Fibroblast of the aortic adventitia (primary cell): ENCODE results near the gene IL37. TPM values are rescaled to one million over a fixed set of nuclear protein-coding genes. Genes with fewer than 3 reads are reported as not detected.
A peak's percentile ranks its signal among the peaks of the same experiment; 100 is the strongest.
"Not testable (repeated sequence)": the region's sequence is repeated elsewhere in the genome, so short reads cannot be mapped to it uniquely, and the experiment has no call there.

ENCODE experiments used
- DNase-seq: peaks from one replicate; pipeline ENCODE4 v3.0.0-alpha.2; 2010; ENCODE audit warnings: low read depth
- H3K4me3 ChIP-seq: 2 replicates; pipeline ENCODE4 v1.5.1; 2011; ENCODE audit warnings: low read depth, mild to moderate bottlenecking, control low read depth, low read length, moderate library complexity
- total RNA-seq: library from RNA; depleted of rRNA; stranded (reverse); fragments of >200 nt; gene quantifications from 2 replicates; pipeline ENCODE4 v1.2.3, GENCODE V29; 2012; ENCODE audit warnings: low replicate concordance
- TF ChIP-seq, protein P1 (sequence below): IDR thresholded peaks from 2 replicates; pipeline ENCODE4 v1.5.1; 2011; ENCODE audit warnings: mild to moderate bottlenecking, low read length, control low read depth, inconsistent platforms; ENCODE audit not compliant: insufficient read depth

IL37 gene
- total RNA-seq, 1 donor: not detected

GRCh38 chr2:112927745-112928144 lies 16.8 kb downstream of the IL37 start:
- TF ChIP-seq, protein P1, sequence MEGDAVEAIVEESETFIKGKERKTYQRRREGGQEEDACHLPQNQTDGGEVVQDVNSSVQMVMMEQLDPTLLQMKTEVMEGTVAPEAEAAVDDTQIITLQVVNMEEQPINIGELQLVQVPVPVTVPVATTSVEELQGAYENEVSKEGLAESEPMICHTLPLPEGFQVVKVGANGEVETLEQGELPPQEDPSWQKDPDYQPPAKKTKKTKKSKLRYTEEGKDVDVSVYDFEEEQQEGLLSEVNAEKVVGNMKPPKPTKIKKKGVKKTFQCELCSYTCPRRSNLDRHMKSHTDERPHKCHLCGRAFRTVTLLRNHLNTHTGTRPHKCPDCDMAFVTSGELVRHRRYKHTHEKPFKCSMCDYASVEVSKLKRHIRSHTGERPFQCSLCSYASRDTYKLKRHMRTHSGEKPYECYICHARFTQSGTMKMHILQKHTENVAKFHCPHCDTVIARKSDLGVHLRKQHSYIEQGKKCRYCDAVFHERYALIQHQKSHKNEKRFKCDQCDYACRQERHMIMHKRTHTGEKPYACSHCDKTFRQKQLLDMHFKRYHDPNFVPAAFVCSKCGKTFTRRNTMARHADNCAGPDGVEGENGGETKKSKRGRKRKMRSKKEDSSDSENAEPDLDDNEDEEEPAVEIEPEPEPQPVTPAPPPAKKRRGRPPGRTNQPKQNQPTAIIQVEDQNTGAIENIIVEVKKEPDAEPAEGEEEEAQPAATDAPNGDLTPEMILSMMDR: no peak
- DNase-seq: peak; percentile 66
- H3K4me3 ChIP-seq: no peak overlapping the region

DNA sequence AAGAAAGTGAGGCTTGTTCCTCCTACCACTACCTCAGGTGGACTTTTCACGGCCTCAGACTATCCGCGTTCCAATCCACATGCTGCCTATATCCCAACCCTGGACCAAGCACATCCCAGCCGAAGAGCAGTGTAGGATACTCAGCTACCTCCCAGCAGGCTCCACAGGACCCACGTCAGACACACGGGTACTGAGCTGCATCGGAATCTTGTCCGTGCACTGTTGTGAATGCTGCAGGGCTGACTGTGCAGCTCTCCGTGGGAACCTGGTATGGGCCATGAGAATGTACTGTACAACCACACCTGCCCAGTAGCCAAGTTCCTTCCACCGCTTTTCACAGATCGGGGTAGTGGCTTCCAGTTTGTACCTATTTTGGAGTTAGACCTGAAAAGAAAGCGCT lies 22.3 kb downstream of the IL37 start:
- DNase-seq: no peak
- TF ChIP-seq, protein P1: no peak
- no peak overlapping the region for H3K4me3 ChIP-seq

- not testable (repeated sequence) for DNase-seq, H3K4me3 ChIP-seq
Observed at GRCh38 chr2:112934117-112934516, 23.2 kb downstream of the IL37 start.

DNA sequence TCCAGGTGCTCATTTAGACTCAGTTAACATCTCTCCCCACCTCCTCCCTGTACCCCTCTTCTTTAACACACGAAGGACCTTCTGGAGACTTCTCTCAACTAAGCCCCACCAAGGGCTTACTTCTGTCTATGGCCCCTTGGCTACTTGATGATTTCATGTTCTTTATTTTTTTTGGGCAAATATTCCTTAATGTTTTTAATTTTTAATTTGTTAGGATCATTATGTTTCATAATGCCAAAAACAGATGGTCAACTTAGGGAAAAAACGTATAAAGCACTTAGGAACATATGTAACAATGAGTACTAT lies 25.9 kb downstream of the IL37 start:
- TF ChIP-seq, protein P1: no peak
- DNase-seq: no peak
- H3K4me3 ChIP-seq: no peak overlapping the region

DNA sequence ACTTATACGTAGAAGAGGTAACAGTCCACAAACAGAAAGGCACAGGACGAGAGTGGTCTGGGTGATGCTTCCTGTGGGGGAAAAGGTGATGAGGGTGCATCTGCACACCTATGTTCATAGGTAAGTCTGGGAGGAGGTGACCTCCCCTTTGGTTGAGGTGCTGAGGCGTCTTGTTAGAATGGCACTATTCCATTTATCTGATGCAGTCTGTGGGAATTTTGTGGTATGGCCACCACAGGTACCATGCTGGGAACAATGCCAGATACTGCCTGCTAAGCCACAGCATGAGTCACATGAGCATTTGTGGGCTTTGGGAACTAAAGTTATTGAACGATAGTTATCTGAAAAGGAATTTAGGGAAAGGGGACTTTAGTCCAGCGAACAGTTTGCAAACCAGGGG lies 27.9 kb downstream of the IL37 start:
- TF ChIP-seq, protein P1: no peak
- H3K4me3 ChIP-seq: no peak overlapping the region
- no peak for DNase-seq

DNA sequence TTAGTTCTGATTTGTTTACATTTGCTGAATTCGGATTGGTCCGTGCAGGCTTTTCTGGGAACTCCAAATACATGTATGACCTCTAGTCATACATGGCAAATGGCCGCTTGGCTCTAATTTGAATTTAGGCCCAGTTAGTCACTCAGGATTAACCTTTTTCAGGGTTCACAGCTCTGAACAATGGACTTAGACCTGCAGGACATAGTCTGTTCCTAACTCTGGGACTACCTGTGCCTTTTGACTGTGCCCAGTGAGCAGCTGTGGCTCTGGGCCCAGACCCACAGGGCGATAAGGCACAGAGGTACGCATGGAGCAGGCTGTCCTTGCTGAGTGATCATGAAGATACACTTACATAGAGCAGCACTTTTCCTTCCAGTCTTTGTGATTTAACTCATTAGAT lies 28.5 kb downstream of the IL37 start:
- DNase-seq: no peak
- TF ChIP-seq, protein P1: no peak
- H3K4me3 ChIP-seq: no peak overlapping the region

DNA sequence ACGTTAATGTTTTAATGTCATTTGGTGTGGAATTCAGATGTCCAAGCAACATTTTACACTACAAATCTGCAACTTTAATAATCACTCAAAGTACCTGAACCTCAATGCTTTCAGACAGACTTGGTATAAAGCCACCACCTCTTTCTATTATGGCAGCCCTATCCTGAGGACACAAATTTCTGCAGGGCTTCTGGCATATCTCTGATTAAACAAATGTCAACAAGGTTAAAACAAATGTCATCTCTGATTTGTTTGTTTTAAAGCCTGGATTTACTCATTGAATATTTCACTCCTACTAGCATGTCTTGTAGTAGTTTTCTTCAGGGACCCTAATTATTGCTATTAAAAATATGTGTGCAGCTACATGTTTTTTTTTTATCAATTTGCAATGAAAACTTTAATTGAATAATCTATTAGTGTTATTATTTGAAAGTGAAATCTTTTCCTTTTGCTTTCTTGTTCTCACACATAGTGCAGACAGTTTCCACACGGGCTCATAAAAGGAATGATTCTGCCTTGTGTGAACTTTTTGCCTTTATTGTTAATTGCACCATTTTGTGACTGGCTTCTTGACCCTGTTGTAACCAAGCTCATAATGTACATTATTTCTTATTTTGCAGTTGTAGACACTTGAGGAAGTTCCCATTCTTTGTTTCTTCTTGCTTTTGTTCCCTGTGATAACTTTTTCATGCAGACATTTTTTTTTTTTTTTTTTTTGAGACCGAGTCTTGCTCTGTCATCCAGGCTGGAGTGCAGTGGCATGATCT lies 30.1 kb downstream of the IL37 start:
- DNase-seq: no peak
- no peak overlapping the region for H3K4me3 ChIP-seq
- TF ChIP-seq, protein P1: no peak
